Umbilical cord (tissue), 2 donors: ENCODE measurements around the gene PTPRU. TPM values are rescaled to one million over a fixed set of nuclear protein-coding genes. Genes with fewer than 3 reads are reported as not detected.
A peak's percentile ranks its signal among the peaks of the same experiment; 100 is the strongest.
"Not testable (repeated sequence)": the region's sequence is repeated elsewhere in the genome, so short reads cannot be mapped to it uniquely, and the experiment has no call there.

Experiments used
- DNase-seq: peaks from one replicate; pipeline ENCODE4 v3.0.0-alpha.2; 2015; ENCODE audit warnings: low spot score
- total RNA-seq: library from RNA; depleted of rRNA; stranded (reverse); fragments of >200 nt; gene quantifications from one replicate; pipeline ENCODE4 v1.2.3, GENCODE V29; 2014; ENCODE audit warnings: low replicate concordance; ENCODE audit not compliant: insufficient read depth

The PTPRU gene
- total RNA-seq, 1 donor from 2014 or later: 35.2 TPM

DNA sequence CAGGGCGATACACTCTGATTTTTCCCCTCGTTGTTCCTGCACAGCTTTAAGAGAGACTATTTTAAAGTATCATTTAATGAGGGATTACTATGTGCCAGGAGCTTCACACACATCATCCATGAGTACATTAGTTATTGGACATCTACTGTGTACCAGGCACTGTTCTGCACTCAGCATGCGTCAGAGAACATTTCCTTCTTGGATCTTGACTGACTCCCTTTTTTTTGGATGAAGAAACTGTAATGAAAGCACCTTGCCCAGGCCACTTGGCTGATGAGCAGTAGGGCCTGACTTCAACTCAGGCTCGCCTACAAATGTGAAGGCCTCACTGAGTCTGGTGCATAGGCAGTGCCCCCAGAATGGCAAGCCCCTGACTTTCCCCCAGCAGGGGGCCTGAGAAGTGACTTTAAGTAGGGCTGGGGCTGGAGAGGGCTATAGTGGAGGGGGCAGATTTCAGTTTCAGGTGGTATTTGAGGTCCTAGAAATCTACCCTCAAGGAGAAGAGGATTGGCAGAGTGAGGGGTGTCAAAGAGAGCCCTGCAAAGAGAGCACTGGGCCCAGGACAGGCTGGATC lies 50.0 kb downstream of the PTPRU start:
- DNase-seq: no peak

DNA sequence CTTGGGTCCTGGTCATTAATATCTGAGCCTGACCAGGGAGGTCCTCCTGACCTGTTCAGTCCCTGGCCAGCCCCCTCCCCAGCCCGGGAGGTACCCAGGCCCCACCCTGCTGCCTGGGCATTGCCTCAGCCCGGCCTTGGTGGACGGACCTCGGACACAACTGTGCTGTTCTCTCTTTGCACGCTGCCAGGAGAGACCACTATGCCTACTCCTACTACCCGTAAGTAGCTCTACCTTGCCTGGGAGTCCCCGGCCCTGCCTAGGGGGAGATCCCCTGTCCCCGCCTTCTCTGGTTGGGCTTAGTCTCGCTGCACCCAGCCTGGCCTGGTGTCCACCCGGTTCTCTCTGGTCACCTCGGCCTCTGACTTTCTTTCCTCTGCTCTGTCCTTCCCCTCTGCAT lies 53.2 kb downstream of the PTPRU start:
- no peak for DNase-seq

DNA sequence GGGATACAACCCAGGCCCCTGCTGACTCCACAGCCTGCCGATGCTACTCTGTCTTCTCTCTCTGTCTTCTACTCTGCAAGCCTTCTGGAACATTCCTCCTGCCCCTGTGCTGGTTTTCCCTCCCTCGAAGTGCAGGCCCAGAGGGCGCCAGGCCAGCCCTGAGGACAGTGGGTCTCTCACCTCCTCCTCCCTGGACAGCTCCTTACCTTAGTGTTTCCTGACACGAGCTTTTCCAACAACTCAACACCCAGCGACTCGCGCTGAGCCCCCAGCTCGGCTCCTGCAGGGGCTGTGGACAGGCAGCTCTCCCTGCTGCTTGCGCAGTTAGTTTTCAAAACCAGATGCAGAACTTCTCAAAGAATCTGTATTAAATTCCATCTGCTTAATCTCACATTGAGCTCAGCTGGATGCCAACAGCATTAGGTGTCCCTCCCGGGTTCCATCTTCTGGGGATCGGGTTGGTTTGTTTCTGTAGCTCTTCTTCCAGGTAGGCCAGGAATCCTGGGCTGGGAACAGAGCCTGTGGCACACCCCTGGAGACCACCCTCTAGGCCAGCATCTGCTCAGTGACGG lies 54.2 kb downstream of the PTPRU start:
- peak; percentile 93 for DNase-seq

DNA sequence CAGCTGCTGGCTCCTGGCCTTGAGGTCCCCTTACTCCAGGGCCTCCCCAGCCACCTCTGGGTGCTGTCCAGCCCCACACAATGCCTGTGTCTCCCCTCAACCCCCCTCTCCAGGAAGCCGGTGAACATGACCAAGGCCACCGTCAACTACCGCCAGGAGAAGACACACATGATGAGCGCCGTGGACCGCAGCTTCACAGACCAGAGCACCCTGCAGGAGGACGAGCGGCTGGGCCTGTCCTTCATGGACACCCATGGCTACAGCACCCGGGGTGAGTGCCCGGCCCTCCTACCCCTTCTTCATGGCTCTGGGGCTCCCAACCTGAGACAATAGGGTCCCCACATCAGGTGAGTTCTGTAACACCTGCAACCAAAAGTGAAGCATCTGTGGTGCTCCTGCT lies 55.4 kb downstream of the PTPRU start:
- no peak for DNase-seq

DNA sequence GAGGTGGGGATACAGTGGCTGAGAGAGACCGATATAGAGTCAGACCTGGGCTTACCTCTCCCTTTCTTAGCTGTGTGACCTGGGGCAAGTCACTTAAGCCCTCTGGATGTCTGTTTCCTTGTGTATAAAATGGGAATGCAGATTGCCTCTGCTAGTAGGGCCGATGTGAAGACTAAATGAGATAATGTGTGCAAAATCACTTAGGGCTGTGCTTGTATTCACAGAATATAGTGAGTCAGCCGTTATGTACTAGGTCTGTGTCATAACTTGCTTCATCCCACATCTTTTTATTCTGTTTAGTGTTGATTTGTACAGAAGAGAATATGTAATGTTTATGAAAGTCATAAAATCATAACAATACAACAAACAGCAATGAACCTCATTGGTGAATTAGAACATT lies 56.0 kb downstream of the PTPRU start:
- DNase-seq: no peak

DNA sequence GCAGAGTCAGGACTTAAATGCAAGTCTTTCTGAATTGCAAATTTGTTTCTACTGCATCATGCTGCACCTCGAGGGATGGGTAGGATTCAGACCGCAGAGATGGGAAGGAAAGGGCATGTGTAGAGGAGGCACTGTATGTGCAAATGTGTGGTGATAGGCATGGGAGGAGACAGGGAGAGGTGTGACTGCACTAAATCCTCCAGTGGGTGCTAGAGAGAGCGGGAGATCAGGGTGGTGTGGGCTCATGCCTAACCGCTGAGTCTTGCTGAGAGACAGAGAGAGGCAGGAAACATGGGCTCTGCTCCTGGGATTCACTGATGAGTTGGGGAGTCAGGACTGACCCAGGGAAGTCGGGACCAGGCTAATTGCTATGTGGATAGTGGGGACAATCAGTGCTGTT lies 61.1 kb downstream of the PTPRU start:
- no peak for DNase-seq

DNA sequence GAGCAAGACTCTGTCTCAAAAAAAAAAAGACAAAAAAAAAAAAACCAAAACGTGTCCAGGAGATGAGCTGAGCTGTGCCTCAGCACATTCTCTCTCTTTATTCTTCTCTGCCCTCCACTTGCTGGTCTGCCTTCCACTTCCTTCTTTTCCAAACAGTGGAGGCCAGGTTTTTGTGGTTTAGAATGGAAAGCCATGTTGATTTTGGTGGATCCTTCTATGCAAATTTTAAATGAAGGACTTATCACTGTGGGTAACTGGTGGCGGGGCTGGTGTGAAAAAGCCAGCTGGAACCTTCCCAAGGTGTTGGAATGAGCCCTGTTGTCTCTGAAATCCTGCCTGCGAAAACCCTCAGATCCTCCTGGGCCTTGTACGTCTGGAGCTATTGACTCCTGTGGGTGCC lies 61.9 kb downstream of the PTPRU start:
- DNase-seq: no peak

DNA sequence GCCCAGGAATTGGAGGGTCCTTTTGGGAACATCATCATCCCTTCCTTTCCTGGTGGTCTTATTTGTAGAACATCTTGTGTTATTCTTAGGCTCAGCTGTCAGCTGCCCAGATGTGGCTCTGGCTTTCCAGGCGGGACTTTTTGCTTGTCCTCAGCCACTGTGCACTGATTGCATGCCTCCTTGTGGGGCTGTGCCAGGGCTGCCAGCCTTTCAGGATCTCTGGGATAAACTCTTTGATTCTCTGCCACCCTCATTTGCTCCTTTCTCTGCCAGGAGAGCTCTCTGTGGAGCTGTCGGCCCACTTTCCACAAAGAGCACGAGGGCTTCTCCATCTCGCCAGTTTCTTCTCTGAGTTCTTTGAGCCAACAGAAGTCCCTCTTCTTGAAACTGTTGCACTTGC lies 63.1 kb downstream of the PTPRU start:
- no peak for DNase-seq

DNA sequence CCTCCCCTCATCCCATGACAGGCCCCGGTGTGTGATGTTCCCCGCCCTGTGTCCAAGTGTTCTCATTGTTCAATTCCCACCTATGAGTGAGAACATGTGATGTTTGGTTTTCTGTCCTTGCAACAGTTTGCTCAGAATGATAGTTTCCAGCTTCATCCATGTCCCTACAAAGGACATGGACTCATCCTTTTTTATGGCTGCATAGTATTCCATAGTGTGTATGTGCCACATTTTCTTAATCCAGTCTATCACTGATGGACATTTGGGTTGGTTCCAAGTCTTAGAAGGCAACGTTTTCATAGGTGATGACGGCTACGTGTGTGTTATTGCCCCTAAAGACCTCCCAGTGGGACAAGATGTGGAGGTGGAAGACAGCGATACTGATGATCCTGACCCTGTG lies 65.4 kb downstream of the PTPRU start:
- DNase-seq: not testable (repeated sequence)

DNA sequence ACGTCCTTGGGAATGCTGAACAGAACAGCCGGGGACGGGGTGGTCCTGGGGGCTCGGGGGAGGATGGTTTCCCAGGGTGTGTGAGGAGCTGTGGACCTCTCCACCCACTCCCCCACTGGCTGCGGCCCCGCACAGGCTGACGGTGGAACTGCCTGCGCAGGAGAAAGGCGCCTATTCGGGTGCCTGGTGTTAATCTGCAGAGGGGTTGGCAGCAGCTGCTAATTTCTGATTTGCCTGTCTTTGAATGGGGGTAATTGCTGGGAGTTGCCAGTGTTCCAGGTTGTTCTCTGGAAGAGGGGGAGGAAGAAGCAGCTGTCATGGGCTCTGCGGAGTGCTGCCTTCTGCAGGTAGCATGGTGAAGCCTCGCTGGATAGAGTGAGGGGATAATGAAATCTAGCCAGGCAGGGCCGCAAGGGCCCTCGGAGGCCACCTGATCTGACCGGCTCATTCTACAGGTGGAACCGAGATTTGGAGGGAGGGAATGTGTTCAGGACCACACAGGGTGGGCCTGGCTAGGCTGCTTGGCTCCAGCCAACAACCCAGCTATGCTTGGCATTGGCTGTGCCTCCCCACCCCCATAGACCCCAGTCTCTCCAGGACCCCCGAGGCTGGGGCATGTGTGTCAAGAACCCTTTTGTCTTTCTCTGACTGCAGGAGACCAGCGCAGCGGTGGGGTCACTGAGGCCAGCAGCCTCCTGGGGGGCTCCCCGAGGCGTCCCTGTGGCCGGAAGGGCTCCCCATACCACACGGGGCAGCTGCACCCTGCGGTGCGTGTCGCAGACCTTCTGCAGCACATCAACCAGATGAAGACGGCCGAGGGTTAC lies 67.1 kb downstream of the PTPRU start:
- DNase-seq: no peak

DNA sequence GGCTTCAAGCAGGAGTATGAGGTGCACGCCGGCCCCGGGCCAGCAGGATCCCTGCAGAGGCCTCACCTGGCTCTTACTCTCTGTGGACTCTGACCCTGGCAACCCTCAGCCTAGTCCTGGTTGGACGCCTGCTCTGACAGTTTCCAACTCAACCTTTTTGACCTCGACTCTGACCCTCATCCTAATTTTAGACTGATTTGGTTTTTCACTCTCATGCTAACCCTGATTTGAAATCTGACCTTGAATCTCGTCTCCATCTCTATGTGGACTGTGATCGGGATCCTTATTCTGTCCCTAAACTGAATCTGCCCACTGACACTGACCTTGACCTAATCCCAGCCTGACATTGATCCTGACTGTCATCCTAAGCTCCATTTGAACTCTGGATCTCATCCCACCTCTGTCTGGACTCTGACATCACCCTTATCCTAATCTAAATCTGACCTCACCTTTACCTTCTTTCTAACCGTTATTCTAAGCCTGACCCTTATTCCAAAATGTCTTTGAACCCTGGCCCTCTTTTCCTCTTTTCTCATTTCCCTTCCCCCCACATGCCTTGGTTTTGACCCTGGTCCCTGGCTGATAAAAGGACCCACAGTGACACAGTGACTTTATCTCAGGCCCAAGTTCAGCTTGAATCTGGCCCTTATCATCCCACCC lies 67.8 kb downstream of the PTPRU start:
- no peak for DNase-seq

DNA sequence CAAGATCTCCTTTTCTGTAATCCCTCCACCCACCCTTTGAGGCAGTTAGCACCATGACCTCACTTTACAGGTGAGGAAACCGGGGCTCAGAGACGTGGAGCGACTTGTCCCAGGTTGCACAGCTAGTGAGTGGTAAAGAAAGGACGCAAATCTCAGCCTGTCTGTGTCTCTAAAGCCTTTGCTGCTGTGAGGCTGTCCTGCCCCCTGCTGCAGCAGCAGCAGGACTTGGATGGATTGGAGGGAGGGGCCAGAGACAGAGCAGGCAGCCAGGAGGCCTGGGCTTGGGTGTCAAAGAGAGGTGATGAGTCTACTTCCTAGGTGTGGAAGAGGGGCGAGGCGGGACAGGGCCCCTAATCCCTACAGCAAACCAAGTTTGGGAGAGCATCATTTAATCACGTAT lies 69.6 kb downstream of the PTPRU start:
- DNase-seq: no peak

DNA sequence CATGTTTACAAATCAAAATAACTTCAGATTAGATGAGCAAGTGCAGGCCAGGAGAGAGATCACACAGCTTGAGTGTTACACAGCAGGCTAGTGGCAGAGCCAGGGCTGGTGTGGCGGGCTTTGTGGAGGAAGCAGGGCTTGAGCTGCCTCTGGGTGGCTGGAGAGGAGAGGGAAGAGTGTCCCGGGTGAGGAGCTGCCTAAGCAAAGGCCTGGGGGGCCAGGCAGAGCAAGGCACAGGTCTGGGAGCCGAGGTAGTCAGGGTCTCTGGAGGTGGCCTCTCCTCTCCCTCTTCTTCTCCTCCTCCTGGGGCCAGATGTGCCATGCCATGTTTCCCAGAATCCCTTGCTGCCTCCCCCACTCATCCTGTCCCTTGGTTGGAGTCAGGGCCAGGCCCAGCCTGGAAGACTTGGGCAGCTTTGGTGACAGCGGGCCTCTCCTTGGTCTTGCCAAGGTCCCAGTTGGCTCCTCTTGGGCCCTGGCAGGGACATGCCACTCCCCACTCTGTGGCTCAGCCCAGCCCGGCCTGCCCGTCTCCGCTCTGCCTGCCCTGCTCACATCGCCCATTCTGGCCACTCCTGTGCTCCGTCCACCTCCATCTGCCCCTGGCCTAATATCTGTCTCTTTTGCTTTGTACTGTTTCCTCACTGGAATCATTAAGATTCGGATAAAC lies 70.3 kb downstream of the PTPRU start:
- no peak for DNase-seq

DNA sequence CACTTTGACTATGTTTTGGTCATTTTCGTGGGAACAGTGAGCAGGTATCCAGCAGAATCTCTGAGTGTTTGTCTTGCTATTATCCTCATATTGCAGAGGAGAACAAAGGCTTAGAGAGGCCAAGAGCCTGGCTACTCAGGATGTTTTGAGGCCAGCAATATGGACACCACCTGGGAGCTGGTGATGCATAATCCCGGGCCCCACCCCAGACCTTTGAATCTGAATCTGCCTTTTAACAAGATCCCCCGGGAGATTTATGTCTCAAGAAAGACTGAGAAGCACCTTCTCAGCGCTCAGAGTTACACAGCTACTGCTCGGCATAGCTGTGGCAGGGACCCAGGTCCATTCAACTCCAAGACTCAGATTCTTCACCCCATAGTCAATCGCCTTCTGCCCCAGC lies 72.8 kb downstream of the PTPRU start:
- no peak for DNase-seq

DNA sequence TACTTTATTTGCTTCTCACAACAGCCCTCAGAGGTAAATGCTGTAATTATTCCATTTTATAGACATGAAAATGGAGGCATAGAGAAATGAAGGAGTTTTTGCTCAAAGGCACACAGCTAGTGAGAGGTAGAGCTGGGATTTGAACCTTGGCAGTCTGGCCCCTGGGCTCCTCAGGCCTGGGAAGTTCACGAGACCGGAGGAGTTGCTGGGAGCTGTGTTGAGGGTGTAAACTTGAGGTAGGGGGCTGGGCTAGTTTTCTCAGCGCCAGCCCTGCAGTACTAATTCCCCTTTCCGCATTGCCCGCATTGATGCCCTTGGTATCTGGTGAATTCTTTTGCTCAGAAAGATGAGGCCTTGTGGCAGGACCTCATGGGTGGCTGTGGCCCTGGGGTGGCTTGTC lies 73.3 kb downstream of the PTPRU start:
- no peak for DNase-seq

DNA sequence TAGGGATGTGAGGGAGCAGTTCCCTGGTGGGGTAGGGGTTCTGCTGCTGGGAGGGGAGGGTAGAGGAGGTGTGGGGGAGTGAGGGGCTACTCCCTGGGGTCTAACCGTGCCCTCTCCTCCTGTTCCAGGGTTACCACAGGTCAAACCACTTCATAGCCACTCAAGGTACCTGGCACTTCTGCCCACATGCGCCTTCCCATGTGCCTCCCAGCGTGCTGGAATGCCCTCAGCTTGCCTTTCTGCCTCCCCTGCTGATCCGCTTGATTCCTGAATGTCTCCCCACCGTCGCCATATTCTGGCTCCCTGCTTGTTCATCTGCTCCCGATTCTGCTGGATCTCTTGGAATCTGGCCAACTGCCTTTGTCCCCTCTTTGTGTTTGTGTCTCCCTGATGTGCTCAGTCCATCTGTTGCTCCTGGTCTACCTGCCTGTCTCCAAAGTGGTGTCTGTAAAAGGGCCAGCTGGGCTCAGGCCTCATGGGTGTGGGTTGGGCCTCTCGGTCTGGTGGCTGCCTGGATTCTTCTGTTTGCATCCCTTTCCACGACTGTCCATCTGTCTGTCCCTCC lies 74.4 kb downstream of the PTPRU start:
- DNase-seq: no peak

DNA sequence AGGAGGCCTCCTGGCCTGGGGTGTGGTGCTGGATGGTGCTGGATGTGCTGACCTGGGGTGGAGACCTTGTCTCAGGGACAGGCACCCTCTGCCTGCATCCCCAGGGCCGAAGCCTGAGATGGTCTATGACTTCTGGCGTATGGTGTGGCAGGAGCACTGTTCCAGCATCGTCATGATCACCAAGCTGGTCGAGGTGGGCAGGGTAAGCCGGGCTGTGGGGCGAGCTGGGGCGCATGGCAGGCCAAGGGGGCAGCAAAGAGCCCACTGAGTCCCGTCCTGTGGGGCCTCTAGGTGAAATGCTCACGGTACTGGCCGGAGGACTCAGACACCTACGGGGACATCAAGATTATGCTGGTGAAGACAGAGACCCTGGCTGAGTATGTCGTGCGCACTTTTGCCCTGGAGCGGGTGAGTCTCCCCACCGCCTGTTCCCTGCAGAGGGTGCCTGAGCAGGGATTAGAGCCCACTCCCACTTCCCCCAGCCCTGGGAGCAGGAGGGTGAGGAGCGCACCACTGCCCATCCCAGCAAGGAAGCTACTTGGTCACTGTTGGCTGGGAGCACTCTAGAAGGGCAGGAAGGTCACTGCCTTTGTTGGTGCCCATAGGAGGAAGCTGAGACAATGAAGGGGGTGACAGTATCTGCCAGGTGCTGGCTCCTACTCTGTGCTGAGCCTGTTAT lies 75.2 kb downstream of the PTPRU start:
- no peak for DNase-seq

DNA sequence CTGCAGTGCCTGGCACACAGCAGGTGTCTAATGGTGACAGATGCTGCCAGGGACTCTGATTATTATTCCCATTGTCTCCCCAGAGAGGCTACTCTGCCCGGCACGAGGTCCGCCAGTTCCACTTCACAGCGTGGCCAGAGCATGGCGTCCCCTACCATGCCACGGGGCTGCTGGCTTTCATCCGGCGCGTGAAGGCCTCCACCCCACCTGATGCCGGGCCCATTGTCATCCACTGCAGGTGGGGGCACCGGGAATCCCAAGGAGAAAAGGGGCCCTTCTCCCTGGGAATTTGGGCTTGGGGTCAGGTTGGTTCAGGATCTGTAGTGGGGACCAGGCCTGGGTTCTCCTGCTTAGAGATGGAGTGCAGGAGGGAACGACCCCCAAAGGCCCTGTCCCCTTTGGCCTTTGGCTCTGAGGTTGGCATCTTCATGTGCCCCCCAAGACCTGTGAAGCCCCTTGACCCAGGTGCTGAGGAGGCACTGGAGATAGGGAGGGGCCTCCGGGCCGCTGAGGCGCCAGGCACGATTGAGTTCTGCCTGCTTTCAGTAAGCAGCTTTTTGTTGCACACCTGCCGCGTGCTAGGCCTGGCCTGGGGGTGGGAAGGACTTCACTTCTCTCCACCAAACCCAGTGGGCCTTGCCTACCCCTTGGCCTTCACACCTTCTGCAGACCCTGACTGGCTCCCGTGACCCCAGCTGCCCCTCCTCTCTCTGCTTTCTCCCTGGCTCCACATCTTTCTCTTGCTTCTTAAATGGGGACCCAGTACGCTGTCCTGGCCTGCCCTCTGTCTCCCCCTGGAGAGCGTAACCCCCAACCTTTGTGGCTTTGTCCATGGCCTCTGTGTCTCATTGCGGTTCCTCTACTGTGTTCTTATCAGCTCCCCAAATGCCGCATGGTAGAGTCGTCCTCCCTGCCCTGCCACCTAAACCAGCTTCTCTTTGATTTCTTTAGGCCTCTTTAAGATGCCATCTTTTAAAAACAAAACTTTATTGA lies 76.4 kb downstream of the PTPRU start:
- no peak for DNase-seq

DNA sequence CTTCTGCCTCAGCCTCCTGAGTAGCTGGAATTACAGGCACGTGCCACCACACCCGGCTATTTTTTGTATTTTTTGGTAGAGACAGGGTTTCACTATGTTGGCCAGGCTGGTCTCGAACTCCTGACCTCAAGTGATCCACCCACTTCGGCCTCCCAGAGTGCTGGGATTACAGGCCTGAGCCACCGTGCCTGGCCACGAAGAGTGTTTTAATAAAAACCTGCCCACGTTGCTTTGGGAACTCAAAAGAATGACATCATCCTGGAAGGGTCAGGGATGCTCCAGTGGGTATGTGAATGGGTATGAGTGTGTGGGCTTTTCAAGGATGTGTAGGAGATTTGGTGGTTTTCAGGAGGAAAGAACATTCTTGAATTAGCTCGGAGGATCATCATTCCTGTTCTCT lies 78.4 kb downstream of the PTPRU start:
- DNase-seq: not testable (repeated sequence)

DNA sequence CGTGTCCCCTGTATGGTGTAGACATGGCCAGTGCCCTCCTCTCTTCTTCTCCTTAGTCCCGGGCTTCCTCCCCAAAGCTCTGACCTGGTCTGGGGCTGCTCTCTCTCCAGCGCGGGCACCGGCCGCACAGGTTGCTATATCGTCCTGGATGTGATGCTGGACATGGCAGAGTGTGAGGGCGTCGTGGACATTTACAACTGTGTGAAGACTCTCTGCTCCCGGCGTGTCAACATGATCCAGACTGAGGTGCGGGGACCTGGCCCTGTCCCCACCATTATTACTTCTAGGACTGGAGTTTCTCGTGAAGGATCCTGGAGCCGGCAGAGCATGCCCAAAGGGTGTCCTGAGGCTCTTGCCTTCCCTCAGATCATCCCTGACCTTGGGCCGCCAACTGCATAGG lies 78.9 kb downstream of the PTPRU start:
- no peak for DNase-seq
